Suppressor macrophage (primary cell): ENCODE measurements around the gene PDS5B.
"Not testable (repeated sequence)": the region's sequence is repeated elsewhere in the genome, so short reads cannot be mapped to it uniquely, and the experiment has no call there.

ENCODE experiments used
- DNase-seq, 4 experiments: peaks; one replicate each; pipeline ENCODE4 v3.0.0-alpha.2; 2020 to 2022

The PDS5B gene

DNA sequence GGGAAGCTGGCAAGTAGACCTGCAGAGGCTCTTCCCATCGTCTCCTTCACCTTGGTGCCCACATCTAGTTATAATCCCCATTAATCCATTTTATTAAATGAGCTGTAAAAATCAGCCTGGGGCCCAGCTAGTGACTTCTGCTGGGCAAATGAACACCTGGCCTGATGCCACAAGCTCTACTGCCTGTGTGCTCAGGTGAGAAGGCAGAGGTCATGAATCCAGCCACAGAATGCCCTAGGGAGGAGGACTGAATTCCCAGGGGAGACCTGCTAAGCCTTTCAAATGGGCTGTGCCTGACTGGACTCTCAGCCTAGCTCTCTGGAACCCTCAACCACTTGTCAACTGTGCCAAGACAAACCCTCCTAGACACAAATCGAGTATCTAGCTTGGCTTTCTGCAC is 74.0 kb downstream of the PDS5B start:
- no peak for DNase-seq

DNA sequence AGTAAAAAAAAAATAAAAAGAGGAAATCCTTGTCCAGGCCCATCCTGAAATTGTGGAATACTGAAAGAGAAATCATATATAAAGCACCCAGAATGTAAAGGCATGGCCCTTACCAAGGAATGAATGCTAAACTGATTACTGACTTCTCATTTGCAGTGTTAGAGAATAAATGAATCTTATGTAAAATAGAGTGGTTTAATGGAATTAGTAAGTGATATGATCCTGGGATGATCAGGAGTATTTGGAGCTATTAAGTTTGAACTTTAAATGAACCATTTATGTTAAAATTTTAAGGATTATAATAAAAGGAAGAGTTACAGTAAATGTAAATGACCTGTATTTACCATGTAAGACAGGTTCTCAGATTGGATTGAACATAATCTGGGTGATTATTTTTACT is 75.4 kb downstream of the PDS5B start:
- DNase-seq: no peak

DNA sequence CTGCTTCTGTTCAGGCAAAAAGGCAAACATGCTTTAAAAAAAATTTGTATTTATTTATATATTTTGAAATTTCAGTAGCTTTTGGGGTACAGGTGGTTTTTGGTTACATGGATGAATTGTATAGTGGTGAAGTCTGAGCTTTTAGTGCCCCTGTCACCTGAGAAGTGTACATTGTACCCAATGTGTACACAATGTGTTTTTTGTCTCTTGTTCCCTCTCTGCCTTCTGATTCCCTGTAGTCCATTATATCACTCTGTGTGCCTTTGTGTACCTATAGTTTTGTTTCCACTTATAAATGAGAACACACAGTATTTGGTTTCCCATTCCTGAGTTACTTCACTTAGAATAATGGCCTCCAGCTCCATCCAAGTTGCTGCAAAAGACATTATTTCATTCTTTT is 77.4 kb downstream of the PDS5B start:
- DNase-seq: no peak

DNA sequence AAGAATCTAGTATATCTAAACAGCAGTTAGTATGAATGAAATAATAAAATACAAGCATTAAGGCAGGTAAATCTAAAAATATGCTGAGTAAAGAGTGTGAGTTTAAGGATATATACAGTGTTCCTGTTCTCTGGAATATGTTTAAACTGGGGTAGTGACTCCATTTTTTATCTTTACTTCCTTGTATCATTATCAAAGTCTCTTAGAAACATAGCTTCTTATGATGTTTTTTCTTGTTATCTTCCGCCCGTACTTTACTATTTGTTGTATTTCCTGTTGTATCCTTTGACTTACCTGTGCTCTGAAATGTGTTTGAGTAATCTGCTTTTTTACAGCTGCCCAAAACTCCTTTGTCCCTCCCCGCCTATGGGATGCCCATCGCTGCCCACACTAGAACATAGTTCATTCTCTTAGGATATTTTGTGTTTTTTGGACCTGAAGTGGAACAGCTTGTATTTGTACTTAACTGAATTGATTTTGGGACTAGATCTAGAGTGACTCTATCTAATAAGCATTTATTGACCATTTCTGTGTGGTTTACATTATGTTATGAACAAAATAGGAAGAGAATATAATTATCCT is 80.8 kb downstream of the PDS5B start:
- DNase-seq: no peak

DNA sequence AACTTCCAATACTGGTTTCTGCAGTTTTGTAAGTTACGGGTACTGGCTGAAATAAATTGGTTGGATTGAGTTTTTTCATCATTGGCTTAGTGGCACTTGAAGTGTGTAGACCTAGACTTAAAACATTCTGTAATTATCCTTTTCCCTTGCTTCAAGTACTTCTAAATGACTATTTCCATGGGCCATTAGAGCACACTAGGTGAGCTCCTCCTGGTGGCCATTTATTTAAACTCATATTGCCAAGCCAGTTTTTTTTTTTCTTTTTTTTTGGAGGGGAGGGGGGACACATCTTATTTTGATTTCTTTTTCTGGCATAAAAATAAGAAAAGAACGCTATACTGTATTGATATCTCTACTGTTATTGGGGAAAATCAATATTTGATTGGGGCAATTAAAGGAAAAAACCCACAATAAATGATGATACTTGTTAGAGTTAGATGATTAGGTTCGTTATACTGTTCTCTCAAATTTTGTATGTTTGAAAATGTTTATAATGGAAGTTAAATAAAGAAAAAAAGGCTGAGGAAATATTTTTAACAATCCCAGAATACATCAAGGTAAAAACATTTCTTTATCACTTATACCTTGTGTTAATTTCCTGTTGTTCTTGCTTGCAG is 82.9 kb downstream of the PDS5B start:
- peak; percentile 47 to 76 (median 63) for DNase-seq

DNA sequence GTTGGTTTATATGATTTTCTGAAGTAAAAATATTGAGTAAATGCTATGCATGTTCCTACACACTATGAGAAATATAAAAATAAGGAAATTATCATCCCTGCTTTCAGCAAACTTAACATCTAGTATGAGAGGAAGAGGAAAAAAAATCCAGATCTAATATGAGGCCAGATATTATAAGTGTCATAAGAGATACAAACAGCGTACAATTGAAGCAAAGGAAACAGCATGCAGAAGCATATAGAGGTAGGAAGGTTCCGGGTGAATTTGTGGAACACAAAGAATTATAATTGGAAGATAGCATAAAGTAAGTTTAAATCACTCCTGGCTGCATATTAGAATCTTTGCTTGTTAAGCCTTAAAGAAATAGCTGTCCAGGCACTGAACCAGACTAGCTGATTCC is 88.3 kb downstream of the PDS5B start:
- no peak for DNase-seq

DNA sequence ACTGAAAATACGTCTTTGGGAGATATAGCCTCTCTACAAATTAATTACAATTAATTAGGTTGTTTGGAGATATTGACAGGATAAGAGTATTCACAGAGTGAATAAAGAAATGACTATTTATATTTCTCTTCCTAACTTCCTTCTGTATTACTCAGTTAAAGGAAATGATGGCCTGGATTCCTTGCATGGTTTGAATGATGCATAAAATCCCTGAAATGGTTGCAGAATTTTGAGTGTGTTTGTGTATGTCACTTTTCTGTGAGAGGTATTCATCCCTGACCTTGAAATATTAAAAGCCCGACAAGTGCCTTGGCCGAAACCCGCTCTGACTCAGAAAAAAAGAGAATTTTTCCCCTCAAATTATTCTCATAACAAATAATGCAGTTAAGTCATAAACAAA is 90.0 kb downstream of the PDS5B start:
- no peak for DNase-seq

DNA sequence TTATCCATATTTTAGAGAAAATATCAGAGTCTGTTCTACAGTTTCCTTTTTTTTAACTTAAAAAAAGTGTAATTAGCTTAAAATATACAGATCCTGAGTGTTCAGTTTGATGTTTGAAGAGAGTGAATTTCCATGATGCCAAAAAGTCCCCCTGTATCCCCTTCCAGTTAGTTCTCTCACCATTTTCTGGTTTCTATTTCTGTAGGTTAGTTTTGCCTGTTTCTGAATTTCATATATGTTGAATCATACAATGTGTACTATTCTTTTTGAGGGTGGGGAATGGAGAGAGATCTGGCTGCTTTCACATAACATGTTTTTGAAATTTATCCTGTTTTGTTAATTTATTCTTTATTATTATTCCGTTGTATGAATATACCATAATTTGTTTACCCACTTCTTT is 95.9 kb downstream of the PDS5B start:
- DNase-seq: no peak

DNA sequence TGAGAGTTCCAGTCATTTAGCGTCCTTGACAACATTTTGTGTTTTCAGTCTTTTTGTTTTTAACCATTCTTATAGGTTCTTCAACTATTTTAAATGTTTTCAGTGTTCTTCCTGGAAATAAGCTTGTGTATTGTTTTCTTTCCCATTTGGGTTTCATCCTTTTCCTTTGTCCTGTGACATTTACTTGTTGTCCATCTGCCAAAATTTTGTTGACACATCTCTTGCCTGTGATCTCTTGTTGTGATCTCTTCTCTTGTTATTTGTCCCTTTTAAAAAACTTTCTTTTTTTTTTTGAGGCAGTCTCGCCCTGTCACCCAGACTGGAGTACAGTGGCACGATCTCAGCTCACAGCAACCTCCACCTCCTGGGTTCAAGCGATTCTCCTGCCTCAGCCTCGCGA is 96.5 kb downstream of the PDS5B start:
- no peak for DNase-seq

DNA sequence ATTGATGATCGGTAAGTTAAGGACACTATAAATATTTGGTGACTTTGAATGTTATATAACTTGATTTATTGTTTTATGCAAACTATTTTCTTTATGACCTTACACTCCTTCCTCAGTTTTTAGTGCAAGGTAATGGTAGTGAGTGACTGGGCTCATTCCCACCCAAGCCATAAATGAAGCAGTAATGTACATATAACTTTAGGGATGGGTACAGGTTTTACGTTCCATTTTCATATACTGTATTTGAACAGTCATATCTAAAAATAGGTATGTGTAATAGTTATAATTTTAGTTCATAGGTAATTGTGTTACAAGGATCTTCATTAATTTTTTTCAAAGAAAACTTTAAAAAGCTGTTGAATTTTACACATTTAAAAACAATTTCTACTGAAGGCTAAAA is 101.0 kb downstream of the PDS5B start:
- DNase-seq: no peak

DNA sequence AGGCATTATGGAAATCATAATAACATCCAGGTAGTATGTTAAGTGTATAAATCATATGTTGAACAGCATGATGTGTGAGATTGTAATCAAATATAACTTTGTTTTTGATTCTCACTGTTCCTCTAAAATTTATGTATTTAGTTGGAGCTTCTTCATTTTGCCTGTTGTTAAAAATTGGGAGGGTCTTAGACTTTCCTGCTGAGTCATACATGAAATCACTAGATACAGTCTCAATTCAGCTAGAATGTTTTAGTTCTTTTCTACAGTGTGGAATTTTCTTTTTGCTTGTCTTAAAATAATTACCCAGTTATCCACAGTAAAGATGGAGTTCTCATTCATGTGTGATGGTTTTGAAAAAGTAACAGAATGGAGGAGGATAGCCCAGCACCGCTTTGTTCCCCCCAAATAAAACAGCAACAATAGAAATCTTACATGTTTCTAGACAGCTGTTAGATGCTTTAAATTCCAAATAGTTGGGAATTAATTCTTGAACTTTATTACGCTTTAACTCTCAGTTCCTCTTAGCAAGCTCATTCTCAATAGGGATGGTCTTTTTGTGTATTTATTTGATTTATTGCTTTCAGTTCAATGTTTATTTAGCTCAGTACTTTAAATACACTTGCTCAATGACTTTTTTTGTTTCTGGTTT is 109.5 kb downstream of the PDS5B start:
- no peak for DNase-seq

DNA sequence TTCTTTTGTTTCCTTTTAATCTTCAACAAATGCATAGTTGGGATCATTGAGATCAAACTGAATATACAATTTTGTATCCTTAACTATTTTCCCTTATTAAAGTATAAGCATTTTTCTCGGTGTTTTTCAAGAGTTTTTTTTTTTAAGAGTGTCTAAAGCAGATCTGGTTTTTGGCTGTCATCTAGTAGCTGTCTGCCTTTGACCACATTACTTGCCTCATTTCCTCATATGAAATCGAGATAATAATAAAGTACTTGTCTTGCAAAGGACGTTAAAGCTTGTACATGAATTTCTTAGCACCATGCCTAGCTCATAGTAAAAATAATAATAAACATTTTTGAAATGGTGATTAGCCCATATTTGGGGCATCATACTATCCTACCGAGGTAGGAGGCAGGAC is 121.2 kb downstream of the PDS5B start:
- peak in 1 of 4 experiments; percentile 2 for DNase-seq

DNA sequence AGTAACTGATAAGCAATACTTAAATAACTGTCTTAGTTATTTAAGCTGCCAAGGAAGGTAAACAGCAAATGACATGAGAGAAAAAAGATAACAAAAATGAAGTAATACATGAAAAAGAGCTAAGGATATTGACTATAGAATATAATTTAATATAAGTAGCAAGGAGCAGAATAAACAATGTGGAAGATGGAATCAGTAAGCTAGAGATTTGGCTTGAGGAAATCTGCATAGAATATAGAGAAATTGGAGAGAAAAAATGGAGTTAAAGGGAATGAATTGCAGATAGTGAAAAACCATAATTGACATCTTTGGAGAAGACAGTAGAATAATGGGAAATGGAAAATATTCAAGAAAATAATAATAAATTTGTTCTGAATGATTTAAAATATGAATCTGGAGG is 127.1 kb downstream of the PDS5B start:
- DNase-seq: no peak

DNA sequence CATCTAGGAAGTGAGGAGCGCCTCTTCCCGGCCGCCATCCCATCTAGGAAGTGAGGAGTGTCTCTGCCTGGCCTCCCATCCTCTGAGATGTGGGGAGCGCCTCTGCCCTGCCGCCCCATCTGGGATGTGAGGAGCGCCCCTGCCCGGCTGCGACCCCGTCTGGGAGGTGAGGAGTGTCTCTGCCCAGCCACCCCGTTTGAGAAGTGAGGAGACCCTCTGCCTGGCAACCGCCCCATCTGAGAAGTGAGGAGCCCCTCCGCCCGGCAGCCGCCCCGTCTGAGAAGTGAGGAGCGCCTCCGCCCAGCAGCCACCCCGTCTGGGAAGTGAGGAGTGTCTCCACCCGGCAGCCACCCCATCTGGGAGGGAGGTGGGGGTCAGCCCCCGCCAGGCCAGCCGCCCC is 129.9 kb downstream of the PDS5B start:
- DNase-seq: not testable (repeated sequence)

DNA sequence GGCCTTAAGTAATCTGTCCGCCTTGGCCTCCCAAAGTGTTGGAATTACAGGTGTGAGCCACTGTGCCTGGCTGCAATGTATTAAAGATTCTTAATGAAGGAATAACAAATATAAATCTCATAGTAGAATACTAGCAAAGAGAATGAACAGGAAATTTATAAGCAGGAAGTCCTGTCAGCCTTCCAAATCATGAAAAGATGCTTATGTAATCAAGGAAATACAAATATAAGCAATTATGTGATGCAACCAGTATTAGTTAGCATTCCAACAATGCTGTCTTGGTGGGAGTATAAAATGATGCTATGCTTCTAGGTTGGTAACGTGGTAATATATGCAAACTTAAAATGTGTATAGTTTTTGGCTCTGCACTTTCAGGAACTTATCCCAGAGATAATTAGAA is 133.8 kb downstream of the PDS5B start:
- peak in 1 of 4 experiments; percentile 4 for DNase-seq

DNA sequence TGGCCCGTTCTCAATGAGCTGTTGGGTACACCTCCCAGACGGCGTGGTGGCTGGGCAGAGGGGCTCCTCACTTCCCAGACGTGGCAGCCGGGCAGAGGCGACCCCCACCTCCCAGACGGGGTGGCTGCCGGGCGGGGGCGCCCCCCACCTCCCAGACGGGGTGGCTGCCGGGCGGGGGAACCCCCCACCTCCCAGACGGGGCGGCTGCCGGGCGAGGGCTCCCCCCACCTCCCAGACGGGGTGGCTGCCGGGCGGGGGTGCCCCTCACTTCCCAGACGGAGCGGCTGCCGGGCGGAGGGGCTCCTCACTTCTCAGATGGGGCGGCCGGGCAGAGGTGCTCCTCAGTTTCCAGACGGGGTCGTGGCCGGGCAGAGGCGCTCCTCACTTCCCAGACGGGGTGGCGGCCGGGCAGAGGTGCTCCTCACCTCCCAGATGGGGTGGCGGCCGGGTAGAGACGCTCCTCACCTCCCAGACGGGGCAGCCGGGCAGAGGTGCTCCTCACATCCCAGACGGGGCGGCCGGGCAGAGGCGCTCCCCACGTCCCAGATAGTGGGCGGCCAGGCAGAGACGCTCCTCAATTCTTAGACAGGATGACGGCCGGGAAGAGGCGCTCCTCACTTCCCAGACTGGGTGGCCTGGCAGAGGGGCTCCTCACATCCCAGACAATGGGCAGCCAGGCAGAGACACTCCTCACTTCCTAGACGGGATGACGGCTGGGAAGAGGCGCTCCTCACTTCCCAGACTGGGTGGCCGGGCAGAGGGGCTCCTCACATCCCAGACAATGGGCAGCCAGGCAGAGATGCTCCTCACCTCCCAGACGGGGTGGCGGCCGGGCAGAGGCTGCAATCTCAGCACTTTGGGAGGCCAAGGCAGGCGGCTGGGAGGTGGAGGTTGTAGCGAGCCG is 135.1 kb downstream of the PDS5B start:
- DNase-seq: not testable (repeated sequence)

DNA sequence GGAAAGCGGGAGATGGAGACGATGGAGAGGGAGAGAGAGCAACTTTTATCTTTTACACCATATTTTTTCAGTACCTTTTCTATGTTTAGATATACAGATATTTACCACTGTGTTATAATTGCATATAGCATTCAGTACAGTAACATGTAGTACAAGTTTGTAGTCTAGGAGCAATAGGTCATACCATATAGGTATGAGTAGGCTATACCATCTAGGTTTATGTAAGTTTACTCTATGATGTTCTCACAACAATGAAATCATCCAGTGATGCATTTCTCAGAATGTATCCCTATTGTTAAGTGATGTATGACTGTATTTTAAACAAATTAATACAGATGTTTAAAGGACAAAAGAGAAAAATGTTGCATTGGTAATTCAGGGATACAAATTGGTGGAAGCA is 136.1 kb downstream of the PDS5B start:
- no peak for DNase-seq

DNA sequence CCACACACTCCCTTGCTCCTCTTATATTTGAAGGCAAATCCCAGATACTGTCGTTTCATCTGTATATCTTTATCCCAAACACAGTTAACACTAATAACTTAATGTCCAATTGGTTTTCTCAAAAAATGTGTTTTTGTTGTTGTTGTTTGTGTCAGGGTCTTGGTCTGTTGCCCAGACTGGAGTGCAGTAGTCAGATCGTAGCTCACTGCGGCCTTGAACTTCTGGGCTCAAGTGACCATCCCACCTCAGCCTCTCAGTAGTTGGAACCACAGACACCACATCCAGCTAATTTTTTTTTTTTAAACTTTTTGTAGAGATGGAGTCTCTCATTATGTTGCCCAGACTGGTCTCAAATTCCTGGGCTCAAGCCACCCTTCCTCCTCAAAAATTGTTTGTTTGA is 137.7 kb downstream of the PDS5B start:
- DNase-seq: no peak

DNA sequence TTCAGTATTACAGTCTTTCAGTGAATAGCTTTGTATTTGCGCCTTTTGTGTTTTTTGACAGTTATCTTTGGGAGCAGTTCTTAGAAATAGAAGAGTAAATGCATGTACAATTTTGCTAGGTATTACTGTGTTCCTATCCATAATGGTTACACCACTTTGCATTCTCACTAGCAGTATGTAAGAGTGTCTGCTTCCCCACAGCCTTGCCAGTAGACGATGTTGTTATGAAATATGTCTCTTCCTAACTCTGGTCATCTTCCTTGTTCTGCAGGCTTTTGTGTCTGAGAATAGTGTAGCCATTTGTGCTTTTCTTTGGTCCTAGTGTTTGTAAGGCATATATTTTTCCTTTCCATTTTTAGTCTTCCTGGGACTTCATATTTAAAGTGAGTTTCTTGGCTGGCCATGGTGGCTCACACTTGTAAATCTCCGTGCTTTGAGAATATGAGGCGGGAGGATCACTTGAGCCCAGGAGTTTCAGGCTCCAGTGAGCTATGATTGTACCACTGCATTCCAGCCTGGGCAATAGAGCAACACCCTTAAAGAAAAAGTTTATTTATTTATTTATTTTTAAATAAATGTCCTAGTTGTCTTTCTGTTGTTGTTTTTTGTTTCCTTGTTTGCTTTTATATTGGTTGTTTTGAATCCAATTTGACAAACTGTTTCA is 140.3 kb downstream of the PDS5B start:
- DNase-seq: peak; percentile 8 to 49 (median 23)

DNA sequence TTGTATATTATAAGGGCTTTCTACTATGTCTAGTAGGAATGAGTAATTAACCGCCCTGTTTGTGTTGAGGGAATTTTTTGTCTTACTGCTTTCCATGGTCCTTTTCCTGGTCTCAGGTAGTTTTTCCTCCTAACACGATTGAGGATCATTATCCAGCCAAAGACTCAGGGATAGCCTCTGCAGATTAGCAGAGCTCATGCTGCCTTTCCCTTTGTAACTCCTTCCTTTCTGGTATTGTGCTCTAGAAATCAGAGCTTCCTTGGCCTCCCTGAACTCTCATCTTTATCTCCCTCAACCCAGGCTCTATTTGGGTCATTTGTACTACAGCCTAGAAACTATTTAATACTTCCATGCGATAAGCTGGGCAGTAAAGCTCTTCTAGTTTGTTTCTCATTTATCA is 142.1 kb downstream of the PDS5B start:
- no peak for DNase-seq

DNA sequence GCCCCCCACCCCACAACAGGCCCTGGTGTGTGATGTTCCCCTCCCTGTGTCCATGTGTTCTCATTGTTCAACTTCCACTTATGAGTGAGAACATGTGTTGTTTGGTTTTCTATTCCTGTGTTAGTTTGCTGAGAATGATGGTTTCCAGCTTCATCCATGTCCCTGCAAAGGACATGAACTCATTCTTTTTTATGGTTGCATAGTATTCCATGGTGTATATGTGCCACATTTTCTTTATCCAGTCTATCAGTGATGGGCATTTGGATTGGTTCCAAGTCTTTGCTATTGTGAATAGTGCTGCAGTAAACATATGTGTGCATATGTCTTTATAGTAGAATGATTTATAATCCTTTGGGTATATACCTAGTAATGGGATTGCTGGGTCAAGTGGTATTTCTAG is 142.8 kb downstream of the PDS5B start:
- not testable (repeated sequence) for DNase-seq

DNA sequence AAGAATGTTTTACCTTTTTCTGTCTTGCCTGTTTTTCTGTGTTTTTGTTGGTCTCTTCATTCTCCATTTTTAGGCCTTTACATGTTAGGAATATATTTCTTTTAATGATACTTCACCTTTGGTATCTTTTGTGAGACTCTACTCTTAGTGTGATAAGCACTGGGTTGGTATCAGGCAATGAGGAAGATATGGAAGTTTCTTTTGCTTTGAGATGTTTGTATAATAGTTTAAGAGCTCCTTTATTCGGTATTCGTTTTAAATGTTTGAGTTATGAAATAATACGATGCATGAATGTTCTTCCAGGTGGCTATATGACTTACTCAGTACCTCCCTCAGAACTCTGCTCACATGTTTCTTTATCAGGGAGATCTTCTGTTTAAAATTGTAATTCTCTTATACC is 144.8 kb downstream of the PDS5B start:
- DNase-seq: no peak

DNA sequence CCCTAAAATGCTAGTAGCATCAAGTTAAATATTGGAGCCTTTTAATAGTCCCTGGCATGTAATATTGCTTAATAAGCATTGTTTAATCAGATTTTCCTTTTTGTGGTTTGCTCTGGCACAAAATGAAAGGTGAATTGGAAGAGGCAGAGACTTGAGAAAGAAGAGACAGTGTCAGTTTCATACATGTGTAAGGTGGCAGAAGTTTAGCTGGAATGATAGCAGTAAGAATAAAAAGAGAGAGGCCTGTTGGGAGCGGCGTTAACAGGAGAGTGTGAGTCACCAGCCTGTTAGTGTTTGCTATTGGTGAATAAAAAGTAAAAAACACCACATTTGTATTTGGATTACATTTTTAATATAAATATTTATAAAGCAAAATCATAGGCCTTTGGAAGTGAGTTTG is 145.3 kb downstream of the PDS5B start:
- DNase-seq: no peak
